Measurements from ENCODE around the gene OTX2. TPM values are rescaled to one million over a fixed set of nuclear protein-coding genes. Genes with fewer than 3 reads are reported as not detected.

The OTX2 gene
- total and polyA plus RNA-seq, 9 donors = 0.06 TPM; not detected in 8

DNA sequence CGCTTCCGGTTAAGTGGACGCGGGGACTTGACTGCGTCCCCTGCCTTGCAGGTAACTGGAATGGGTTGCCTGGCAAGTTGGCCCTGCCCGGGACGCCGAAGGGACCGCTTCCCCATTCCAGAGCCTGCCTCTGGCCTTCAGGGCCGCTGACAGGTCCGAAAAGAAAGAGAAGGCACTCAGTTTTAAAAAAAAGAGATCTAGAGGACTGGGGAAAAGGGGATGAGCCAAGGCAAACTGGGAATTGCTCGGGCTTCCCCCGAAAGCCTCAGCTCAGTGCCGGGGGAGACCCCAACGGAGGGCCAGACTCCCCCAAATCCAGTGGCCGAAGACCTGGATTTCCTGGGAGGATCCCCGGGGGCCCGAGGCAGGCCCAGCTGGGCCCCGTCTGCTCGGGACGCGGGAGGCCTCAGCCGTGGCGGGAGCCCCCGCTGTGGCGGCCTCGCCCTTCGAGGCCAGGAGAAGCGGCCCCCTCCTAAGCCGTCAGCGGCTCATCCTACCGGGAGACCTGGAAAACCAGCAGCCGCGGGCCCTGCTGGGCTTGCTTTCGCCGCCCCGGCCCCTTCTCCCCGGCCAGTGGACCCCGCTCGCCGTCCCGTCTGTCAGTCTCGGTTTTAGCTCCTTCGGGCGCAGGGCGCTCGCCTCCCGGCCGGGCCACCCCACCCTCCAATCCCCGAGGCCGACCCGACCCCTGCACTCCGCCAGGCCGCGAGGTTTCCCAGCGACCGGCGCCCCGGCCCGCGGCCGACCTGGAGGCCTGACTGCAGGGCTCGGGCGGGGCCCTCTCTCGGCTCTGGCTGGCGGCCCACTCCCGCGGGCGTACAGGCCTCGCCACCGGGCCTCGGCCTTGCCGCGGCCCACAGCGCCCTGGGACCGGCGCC, 12.5 kb downstream of the OTX2 start:
- Histone ChIP-seq H3K4me3 (peak overlapping the region; percentile 28), H3K36me3 (no peaks in the 10 kb centered on the region), H3K9me3 (peaks cover 0 to 10% of the 10 kb centered on the region in 2 donors), H3K27me3 (no peaks in the 10 kb centered on the region), H3K4me1 (ENCODE audit: insufficient read depth) (no peaks in the 10 kb centered on the region), H3K27ac (no peak overlapping the region)
- DNase-seq = no peak
- WGBS, 3 donors = 2 to 3% (median 2%) methylated on average over 32 to 77 of the region's 77 CpGs
- TF ChIP-seq POLR2A (IDR thresholded peaks at IDR 0.05) (no peak), EP300 (IDR thresholded peaks at IDR 0.05) (no peak)
- TF ChIP-seq, protein P1, sequence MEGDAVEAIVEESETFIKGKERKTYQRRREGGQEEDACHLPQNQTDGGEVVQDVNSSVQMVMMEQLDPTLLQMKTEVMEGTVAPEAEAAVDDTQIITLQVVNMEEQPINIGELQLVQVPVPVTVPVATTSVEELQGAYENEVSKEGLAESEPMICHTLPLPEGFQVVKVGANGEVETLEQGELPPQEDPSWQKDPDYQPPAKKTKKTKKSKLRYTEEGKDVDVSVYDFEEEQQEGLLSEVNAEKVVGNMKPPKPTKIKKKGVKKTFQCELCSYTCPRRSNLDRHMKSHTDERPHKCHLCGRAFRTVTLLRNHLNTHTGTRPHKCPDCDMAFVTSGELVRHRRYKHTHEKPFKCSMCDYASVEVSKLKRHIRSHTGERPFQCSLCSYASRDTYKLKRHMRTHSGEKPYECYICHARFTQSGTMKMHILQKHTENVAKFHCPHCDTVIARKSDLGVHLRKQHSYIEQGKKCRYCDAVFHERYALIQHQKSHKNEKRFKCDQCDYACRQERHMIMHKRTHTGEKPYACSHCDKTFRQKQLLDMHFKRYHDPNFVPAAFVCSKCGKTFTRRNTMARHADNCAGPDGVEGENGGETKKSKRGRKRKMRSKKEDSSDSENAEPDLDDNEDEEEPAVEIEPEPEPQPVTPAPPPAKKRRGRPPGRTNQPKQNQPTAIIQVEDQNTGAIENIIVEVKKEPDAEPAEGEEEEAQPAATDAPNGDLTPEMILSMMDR (IDR thresholded peaks at IDR 0.05) = no peak
- intact Hi-C loops (cut with DNase I) = no loop called here

DNA sequence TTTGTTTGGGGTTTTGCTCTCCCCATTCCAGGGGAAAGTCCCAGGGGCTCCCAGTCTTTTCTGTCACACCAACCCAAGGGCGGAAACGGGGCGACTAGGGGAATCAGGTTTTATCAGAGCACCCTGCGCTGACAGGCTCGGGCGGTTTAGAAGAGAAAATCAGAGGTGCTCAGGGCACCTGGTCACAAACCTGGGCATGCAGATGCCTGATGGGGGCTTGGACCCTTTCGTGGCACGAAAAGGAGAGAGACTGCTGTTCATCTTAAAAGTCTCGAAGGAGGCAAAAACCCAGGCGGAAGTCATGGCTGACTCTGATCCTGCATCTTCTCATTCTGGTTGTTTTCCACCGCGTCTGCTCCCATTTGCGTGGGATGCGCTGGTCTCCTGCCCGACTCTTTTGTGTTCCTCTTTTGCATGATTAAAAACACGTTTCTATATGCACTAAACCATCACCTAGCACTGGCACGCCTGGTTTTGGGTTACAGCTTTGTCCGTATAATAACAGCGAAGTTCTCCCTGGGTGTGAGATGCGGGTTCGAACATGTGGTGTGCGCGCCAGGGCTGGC, 13.2 kb downstream of the OTX2 start:
- 4 to 6% (median 5%) methylated on average over 23 of the region's 23 CpGs for WGBS, 3 donors
- intact Hi-C loops (cut with DNase I) = no loop called here

DNA sequence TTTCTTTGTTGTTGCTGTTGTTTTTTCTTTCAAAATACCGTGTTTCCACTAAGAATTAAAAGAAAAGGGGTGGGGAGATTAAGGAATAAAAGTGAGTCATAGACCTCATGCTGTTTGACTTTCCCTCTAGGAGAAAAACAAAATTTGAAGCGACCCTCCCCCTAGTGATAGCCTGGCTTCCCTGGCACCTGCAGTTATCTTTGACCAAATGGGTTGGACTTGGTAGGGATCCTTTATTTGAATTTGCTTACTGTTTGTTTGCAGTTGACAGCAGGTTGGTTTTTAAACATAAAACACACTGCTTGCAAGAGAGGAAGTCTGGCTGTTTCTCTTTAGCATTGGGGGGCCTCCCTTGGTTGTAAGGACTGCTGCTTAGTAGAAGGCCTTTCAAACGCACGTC, 14.0 kb downstream of the OTX2 start:
- 20 to 28% (median 23%) methylated on average over 4 of the region's 4 CpGs for WGBS, 3 donors
- Histone ChIP-seq H3K27me3 (no peaks in the 10 kb centered on the region), H3K4me3 (no peak overlapping the region), H3K4me1 (ENCODE audit: insufficient read depth) (no peaks in the 10 kb centered on the region), H3K9me3 (peaks cover 0 to 4% of the 10 kb centered on the region in 2 donors), H3K36me3 (no peaks in the 10 kb centered on the region), H3K27ac (no peak overlapping the region)
- DNase-seq = no peak
- TF ChIP-seq, protein P1 (IDR thresholded peaks at IDR 0.05) = no peak
- TF ChIP-seq EP300 (IDR thresholded peaks at IDR 0.05) = no peak
- intact Hi-C loops (cut with DNase I) = no loop called here

More for the DNA sequence above, 13.2 kb downstream of the OTX2 start:
- no peak overlapping the region for H3K27ac ChIP-seq
- no peak for TF ChIP-seq POLR2A (IDR thresholded peaks at IDR 0.05)
- TF ChIP-seq, protein P1 (IDR thresholded peaks at IDR 0.05) = no peak
- no peak for TF ChIP-seq EP300 (IDR thresholded peaks at IDR 0.05)
- DNase-seq = no peak
- H3K27me3 ChIP-seq = no peaks in the 10 kb centered on the region
- H3K9me3 ChIP-seq = peaks cover 0 to 9% of the 10 kb centered on the region in 2 donors
- no peak overlapping the region for H3K4me3 ChIP-seq
- no peaks in the 10 kb centered on the region for H3K36me3 ChIP-seq
- no peaks in the 10 kb centered on the region for H3K4me1 ChIP-seq (ENCODE audit: insufficient read depth)

DNA sequence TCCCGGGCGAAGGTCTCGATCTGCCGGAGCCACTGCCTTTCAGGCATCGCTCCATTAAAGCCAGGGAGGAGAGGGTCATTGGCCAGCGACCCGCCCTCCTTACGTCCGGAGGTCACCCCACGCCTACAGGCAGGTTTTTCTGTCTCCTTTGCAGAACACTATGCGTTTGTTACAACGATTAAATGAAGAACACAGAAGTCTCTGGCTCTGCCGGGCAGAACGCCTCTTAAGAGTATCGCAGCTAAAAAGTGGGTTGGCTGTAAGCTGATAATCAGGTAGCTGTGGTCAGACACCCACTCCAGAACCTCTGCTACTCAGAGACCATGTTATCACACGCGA, 15.0 kb downstream of the OTX2 start:
- DNase-seq = no peak
- Histone ChIP-seq H3K27me3 (no peaks in the 10 kb centered on the region), H3K4me3 (no peak overlapping the region), H3K36me3 (no peaks in the 10 kb centered on the region), H3K27ac (no peak overlapping the region), H3K9me3 (peaks cover 0 to 4% of the 10 kb centered on the region in 2 donors), H3K4me1 (ENCODE audit: insufficient read depth) (no peaks in the 10 kb centered on the region)
- TF ChIP-seq, protein P1 (IDR thresholded peaks at IDR 0.05) = no peak
- TF ChIP-seq EP300 (IDR thresholded peaks at IDR 0.05) (no peak), POLR2A (IDR thresholded peaks at IDR 0.05) (no peak)
- intact Hi-C loops (cut with DNase I) = no loop called here
- 6 to 11% (median 7%) methylated on average over 17 of the region's 17 CpGs for WGBS, 3 donors

Measured in ovary (tissue), 9 donors.